Putamen (tissue), 1 donor: ENCODE data around the gene GUSB.
"Not testable (repeated sequence)": the region's sequence is repeated elsewhere in the genome, so short reads cannot be mapped to it uniquely, and the experiment has no call there.

Experiments used
- DNase-seq: peaks from one replicate; pipeline ENCODE4 v3.0.0-alpha.2; 2016; ENCODE audit warnings: low spot score

GUSB gene

DNA sequence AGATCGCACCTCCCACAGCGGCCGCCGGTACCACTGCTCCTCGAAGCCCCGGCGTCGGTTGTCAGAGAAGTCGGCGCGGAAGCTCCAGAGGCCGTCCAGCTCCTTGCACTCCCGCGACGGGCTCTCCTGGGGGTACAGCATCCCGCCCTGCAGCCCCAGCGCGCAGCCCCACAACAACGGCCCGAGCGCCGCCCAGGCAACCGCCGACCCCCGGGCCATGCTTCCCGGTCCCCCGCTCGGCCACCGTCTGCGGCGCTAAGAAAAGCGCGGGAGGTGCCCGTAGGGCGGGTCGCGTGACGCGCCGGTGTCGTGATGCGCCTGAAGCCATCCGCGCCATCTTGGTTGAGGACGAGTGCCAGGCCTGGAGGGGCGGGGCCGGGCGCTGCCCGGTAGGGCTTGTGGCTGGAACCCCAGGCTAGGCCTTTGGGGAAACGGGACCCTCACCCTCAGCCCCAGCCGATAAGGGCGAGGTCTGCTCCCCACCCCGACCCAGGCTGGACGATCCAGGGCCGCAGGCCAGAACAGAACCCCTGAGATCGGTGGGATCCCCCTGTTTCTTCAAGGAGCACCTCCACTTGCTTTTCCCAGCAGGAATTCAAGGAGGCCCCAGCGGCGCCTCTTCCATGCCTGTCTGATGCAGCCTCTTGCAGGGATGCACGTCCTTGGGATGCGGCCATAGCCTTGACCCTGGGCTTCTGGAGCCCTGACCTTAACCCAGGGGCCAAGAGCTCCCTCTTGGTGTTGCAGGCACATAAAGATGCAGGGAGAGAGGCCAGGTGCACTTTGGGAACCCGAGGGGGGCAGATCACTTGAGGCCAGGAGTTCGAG is at the start of gene GUSB:
TSS of gene GUSB (minus strand) at position 249 of the 828 bp plus-strand sequence. CDS start at position 219, 30 bp downstream.
- DNase-seq, result peak; percentile 90

DNA sequence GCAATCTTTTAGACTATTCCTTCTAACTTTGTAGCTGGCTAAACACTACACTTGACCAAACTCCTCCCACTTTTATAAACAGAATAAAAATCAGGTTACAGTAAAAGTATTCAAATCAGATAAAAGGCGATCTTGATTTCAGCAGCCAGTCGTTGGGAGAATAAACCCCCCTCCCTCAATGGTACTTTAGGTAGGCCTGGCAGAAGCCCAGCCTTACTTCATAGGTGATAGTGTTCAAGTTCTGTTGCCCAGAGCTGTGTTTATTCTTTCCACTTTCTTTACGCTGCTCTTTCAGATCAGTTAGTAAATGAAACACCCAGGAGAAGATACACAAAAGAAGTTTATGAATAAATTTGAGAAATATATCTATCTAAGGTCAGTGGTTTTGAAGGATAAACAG is 46.3 kb upstream of the GUSB start:
- DNase-seq, result not testable (repeated sequence)

DNA sequence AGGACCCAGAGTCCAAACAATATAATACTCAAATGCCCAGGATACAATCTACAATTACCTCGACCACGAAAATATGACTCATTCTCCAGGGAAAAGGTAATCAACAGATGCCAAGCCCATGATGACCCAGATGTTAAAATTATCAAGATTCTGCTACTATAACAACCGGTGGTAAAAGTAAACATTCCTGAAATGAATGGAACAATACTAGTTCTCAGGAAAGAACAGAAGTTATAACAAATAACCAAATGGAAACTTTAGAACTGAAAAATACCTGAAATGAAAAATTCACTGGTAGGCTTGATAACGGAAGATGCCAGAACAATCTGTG is 34.1 kb upstream of the GUSB start:
- no peak for DNase-seq

DNA sequence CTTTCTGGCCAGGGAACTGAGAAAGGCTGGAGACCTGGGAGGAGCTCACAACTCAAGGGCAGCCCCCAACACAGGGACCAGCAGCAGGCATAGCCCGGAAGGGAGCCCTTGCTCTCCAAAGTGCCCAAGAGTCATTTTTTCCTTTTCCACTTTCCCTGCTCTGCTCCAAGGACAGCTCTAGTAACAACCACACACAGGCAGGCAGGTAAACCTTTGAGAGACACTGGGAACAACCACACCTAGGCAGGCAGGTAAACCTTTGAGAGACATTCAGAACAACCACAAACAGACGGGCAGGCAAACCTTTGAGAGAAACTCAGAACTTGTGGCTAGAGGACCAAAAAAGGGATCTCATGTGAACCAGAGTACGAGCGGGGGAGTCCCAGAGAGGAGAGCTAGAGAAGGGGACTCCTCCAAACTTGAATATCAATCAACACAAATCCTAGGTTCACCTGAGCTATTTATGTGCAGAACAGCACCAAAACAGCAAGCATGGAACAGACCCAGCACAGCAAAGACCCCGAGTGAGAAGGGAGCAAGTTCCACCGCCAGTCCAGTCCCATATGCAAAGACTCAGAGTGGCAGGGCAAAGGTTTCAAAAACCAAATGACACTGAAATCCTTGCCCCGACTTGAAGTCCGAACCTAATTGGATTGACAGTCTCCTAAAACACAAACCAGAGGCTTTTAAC is 33.6 kb upstream of the GUSB start:
- no peak for DNase-seq

DNA sequence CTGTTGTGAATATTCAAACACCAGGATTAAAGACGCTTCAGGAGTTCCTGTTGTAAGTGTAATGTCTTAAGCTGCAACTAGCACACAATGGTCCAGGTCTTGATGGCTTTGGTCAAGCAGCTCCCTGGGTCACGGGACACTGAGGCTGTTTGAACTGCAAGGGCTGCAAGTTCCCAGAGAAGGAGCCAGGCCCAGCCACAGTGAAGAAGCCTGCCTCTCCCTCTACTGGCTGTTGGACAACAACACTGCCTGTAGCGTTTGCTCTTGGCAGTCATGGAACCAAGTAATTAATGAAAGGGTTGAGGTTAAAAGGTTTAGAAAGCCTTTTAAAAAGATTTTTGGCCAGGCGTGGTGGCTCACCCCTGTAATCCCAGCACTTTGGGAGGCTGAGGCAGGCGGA is 31.9 kb upstream of the GUSB start:
- DNase-seq, result peak; percentile 1

DNA sequence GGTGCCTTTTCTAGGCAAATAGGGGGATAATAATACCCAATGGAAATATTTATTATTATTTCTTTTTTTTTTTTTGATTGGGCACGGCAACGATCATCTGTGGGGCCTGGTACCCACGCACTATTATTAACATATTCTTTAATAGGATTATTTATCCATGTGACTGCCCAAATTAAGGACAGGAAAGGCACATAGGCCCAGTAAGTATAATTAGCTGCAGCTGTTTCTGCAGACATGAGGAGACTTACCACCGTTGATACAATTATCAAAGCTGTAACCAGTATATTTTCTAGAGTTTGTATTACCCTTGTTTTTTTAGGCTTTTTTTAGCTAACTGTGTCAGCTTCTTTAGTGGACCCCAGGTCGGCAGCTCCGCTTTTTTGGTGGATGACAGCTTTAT is 25.2 kb upstream of the GUSB start:
- DNase-seq, result no peak

DNA sequence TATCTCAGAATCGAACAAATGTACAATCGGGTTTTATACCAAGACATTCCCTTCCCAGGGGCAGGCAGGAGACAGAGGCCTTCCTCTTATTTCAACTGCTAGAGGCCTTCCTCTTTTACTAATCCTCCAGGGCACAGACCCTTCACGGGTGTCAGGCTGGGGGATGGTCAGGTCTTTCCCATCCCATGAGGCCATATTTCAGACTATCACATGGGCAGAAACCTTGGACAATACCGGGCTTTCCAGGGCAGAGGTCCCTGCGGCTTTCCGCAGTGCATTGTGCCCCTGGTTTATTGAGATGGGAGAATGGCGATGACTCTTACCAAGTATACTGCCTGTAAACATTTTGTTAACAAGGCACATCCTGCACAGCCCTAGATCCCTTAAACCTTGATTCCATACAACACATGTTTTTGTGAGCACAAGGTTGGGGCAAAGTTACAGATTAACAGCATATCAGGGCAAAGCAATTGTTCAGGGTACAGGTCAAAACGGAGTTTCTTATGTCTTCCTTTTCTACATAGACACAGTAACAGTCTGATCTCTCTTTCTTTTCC is 23.2 kb upstream of the GUSB start:
- DNase-seq, result not testable (repeated sequence)

DNA sequence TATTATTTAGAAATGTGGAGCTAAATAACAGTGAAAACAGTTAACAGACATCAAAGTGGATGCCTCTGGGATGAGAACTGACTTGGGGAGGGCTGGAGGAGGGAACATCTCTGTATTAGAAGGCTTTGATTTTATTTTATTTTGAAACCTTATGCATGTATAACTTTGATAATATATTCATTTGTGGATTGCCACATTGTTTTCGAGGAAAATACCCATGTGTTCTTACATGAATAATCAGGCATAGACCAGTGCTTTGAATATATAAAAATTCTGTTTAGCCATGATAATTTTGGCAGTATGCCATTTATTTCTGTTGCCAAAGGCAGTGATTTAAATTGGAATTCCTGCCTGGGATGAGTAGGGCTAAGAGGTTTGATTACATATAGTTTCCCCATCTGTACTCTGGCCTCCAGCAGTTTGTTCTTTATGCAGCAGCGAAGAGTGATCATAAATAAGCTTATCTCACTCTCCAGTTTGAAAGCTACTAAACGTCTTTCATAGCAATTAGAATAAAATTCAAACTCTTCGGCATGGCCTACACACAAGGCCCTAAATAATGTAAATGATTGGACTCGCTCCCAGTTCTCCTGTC is 18.9 kb upstream of the GUSB start:
- not testable (repeated sequence) for DNase-seq

DNA sequence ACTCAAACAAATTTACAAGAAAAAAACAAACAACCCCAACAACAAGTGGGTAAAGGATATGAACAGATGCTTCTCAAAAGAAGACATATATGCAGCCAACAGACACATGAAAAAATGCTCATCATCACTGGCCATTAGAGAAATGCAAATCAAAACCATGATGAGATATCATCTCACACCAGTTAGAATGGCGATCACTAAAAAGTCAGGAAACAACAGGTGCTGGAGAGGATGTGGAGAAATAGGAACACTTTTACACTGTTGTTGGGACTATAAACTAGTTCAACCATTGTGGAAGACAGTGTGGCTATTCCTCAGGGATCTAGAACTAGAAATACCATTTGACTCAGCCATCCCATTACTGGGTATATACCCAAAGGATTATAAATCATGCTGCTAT is 13.0 kb upstream of the GUSB start:
- not testable (repeated sequence) for DNase-seq

DNA sequence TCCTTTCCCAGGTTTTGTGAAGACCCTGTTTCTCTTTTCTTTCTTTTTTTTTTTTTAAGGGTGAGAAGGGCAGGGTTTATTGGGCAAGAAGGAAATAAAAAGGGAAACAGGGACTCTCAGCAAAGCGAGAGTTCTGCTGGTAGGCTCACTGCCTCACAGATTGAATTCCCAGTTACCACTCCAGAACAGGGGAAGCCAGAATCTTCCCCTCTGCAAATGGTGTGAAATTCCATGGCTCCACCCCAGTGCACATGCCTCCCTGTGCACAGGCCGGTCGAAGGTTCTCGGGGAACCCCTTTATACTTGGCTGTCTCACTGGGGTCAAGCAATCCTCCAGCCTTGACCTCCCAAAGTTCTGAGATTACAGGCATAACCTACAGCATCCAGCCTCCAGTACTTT is 10.5 kb upstream of the GUSB start:
- DNase-seq, result no peak

DNA sequence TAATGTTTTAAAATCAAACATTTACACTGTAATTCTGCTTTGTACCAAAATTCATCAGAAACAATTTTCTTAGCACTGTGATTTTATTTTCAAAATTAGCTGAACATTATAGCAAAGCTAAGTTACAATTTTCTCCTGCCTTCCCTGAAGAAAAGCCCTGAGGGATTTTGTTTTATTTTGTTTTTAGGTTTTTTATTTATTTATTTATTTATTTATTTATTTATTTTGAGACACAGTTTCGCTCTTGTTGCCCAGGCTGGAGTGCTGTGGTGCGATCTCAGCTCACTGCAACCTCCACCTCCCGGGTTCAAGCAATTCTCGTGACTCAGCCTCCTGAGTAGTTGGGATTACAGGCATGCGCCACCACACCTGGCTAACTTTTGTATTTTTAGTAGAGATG is 9.8 kb upstream of the GUSB start:
- not testable (repeated sequence) for DNase-seq

DNA sequence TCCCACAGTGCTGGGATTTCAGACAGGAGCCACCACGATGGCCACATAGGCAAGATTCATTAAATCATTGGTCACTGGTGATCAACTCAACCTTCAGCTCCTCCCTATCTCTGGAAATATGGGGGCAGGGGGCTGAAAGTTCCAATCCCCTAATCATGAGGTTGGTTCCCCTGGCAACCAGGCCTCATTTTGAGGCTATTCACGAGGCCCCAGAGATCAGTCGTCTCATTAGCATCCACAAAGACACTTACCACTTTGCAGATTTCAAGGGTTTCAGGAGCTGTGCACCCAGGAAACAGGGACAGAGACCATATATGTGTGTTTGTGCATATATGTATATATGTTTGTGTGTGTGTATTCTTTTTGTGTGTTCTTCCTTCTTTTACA is 7.7 kb upstream of the GUSB start:
- DNase-seq, result no peak

DNA sequence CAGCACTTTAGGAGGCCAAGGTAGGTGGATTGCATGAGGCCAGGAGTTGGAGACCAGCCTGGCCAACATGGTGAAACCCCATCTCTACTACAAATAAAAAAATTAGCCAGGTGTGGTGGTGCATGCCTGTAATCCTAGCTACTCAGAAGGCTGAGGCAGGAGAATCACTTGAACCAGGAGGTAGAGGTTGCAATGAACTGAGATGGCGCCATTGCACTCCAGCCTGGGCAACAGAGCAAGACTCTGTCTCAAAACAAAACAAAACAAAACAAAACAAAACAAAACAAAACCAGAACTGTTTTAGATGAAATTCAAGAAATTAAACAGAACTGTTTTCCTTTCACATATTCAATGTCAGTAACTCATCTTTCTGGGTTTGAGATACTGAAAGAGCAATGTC is 6.5 kb upstream of the GUSB start:
- DNase-seq, result not testable (repeated sequence)

DNA sequence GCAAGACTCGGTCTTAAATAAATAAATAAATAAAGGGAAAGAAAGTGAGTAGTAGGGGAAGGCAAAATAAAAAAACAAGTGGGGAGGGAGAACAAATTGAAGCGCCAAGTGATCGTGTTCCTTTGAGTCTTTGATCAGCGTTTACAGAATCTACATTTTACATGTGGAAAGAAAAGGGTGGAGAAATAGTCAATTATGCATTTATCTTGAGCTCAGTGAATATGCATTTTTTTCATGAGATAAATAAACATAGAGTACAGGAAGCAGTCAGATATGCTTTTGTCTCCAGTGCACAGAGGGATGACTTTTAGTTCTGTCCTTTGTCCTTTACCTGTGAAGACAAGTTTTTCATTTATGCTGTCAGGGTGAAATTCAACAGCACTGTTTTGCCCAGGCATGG is 6.1 kb upstream of the GUSB start:
- no peak for DNase-seq

DNA sequence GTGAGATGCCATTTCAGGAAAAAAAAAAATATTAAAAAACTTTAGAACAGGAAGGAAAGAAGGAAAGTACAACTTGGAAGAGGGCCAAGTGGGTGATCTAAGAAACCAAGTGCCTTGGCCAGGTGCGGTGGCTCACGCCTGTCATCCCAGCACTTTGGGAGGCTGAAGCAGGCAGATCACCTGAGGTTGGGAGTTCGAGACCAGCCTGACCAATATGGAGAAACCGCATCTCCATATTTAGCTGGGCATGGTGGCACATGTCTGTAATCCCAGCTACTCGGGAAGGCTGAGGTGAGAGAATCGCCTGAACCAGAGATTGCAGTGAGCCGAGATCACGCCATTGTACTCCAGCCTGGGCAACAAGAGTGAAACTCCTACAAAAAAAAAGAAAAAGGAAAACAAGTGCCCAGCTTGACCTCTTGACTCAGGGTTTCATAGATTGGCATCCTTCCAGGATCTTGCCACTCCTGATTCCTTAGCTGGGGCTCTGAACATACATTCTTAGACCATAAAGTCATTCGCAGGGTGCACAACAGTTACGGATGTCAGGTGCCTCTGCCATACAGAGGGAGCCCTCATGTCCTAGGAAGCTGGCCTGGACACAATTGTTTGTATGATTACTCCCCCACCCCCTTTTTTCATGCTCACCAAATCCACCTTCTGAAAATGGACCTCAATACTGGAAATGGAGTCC is 2.1 kb upstream of the GUSB start:
- no peak for DNase-seq

DNA sequence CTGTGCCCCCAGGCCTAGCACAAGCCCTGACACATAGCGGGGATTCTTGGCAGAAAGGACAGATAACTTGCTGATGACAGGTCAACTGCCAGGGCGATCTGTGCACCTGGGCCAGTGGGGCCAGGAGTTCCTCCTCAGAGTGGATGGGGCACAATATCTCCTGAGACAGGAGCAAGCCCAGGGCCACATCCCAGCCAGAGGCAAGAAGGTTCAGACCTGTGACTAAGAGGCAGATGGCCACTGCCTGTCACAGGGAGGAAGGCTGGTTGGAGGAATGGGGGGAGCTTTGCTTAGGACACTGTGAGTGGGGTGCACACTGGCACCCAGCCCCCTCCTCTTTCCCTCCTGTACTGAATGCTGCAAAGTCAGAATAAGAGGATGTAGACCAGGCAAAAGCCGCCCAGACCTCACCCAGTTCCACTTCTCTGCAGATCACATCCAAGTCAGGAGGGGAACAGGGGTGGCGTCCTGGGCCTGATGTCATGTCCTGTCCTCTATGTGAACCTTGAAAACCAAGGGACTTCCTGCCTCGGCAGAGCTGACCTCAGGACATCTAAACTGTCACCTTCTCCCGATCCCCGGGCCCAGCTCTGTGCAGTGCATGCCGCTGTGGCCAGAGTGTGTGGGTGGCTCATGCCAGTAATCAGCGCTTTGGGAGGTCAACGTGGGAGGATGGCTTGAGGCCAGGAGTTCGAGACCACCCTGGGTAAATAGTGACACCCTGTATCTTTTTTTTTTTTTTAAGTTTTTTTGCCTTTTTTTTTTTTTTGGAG is 1.3 kb downstream of the GUSB start:
- DNase-seq, result no peak

DNA sequence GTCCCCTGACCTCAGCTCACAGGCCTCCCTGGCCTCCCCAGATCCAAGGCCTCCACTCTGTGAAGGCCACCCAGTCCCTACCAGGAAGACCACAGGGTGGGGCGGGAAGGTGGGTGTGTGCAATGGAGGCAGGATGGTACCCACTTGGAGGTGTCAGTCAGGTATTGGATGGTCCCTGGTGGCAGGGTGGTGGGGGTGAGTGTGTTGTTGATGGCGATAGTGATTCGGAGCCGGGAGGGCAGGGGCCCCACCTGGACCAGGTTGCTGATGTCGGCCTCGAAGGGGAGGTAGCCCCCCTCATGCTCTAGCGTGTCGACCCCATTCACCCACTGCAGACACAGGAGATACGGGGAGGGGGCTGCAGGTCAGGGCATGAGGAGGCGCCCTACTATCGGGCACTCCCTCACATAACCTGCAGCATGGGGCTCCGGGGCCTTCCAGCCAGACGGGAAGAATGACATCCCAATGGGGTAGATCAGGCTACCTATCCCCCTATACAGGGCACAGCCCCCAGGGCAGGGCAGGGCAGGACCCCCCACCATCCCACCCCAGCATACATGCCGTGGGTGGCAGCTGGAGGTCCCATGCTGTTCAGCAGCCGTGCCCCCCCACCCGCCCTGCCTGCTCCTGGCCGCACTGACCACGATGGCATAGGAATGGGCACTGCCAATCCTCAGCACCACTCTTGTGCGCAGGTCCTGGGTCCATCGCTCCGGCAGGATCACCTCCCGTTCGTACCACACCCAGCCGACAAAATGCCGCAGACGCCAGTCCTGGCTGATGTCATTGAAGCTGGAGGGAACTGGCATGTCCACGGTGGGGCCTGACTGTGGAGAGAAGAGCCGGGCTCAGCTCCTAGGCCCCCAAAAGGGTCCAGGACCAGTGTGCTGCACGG is 2.2 kb downstream of the GUSB start:
- no peak for DNase-seq

DNA sequence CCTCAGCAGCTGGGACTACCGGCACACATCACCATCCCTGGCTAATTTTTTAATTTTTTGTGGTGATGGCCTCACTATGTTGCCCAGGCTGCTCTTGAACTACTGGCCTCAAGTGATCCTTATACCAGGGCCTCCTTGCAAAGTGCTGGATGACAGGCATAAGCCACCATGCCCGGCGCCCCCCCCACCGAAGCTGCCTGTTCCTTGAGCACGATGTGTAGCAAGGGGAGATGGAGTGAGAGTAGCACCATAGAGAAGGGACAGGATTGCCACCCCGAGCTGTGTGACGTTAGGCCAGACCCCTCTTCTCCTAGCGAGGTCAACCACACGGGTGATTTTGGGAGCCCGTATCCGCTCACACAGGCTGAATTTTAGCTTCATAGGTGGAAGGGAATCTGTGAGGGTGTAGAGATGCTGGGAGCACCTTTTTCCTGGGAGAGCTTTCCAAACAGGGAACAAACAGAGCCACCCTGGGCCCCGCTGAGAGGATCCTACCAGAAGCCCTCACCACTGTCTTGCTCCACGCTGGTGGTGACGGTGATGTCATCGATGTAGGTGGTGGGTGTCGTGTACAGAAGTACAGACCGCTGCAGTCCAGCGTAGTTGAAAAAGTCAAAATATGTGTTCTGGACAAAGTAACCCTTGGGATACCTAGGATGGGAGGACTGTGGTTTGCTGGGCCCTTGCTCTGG is 3.0 kb downstream of the GUSB start:
- no peak for DNase-seq

DNA sequence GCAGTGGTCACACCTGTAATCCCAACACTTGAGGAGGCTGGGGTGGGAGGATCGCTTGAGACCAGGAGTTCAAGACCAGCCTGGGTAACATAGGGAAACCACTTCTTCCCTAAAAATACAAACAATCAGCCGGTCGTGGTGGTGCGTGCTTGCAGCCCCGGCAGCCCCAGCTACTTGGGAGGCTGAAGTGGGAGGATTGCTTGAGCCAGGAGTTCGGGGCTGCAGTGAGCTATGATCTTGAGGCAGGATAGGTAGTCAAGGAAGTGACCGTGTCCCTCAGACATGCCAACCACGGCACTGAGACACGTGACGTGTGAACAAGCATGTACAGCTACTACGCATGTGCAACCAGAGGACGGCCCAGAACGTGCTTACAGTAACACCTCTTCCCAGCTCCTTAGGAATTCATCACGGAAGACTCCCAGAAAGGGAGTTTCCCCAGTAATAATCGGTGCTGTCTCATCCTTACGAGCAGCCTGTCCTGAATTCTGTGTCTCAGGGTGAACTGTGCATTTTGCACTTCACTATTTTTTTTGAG is 5.3 kb downstream of the GUSB start:
- DNase-seq, result no peak
